Coronary artery (tissue), 2 donors: ENCODE results near the gene POLRMT.

Experiments used
- DNase-seq: peaks from one replicate; pipeline ENCODE4 v3.0.0-alpha.2; 2017; ENCODE audit warnings: low spot score
- H3K27ac ChIP-seq, 2 donors: fragments of 200-600 bp; sonication (generic); one replicate each; pipeline ENCODE4 v1.5.1; 2016 to 2019
- H3K4me3 ChIP-seq: fragments of 200-600 bp; sonication (generic); 2 replicates; pipeline ENCODE4 v1.5.1; 2016; ENCODE audit warnings: mild to moderate bottlenecking, moderate library complexity
- TF ChIP-seq, protein P1 (sequence below): fragments of 200-600 bp; sonication (generic); IDR thresholded peaks from one replicate; pipeline ENCODE4 v1.5.1; 2019; ENCODE audit warnings: antibody characterized with exemption

Gene POLRMT

DNA sequence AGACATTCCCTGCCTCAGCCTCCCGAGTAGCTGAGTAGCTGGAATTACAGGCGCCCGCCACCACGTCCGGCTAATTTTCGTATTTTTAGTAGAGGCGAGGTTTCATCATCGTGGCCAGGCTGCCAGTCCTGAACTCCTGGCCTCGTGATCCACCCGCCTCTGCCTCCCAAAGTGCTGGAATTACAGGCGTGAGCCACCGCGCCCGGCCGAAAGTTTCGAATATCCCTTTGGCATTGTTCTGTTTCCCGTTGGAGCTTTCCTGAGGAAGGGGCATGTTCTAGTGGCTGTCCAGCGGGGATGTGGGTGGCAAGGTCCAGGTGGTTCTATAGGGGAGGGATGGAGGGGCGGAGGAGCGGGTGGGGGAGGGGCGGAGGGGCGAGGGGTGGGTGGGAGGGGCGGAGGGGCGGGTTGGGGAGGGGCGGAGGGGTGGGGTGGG lies 63.1 kb downstream of the POLRMT start:
- Histone ChIP-seq H3K27ac (no peak overlapping the region), H3K4me3 (no peak overlapping the region)
- no peak for DNase-seq
- TF ChIP-seq, protein P1, sequence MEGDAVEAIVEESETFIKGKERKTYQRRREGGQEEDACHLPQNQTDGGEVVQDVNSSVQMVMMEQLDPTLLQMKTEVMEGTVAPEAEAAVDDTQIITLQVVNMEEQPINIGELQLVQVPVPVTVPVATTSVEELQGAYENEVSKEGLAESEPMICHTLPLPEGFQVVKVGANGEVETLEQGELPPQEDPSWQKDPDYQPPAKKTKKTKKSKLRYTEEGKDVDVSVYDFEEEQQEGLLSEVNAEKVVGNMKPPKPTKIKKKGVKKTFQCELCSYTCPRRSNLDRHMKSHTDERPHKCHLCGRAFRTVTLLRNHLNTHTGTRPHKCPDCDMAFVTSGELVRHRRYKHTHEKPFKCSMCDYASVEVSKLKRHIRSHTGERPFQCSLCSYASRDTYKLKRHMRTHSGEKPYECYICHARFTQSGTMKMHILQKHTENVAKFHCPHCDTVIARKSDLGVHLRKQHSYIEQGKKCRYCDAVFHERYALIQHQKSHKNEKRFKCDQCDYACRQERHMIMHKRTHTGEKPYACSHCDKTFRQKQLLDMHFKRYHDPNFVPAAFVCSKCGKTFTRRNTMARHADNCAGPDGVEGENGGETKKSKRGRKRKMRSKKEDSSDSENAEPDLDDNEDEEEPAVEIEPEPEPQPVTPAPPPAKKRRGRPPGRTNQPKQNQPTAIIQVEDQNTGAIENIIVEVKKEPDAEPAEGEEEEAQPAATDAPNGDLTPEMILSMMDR, result no peak

DNA sequence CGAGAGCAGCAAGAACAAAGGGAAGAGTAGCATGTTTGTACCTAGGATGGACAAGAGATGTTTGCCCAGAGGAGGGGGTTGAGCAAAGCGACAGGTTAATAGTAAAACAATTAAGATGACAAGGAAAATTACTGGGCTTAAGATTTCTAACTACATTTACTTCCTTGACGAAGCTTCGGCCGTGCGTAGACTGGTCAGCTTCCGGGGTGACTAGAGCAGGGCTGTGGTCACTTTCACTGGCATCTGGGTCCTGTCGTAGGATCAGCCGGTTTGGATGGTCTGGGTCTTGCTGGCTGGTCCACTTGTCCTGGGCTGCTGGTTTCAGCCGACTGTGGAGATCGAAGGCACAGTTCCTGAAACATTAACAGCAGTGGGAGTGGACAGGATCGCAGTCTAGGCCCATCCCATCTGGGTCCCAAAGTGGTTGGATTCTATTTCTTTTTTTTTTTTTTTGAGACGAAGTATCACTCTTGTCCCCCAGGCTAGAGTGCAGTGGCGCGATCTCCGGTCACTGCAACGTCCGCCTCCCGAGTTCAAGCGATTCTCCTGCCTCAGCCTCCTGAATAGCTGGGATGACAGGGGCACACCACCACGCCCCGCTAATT lies 65.9 kb downstream of the POLRMT start:
- Histone ChIP-seq H3K27ac (no peak overlapping the region), H3K4me3 (no peak overlapping the region)
- no peak for DNase-seq
- TF ChIP-seq, protein P1, result no peak
